ENCODE results near the gene FAM13A. TPM values are rescaled to one million over a fixed set of nuclear protein-coding genes. Genes with fewer than 3 reads are reported as not detected.

FAM13A gene
- total RNA-seq, 1 donor from 2014 or later = 32.2 TPM

GRCh38 chr4:88799900-88800299 lies 257.1 kb downstream of the FAM13A start:
- H3K4me3 ChIP-seq = no peak overlapping the region
- no peak overlapping the region for H3K27ac ChIP-seq
- no peaks in the 10 kb centered on the region for H3K4me1 ChIP-seq
- no peak for DNase-seq (ENCODE audit: extremely low spot score in 2 of 2)
- TF ChIP-seq POLR2A (IDR thresholded peaks at IDR 0.05) (no peak), POLR2AphosphoS5 (IDR thresholded peaks at IDR 0.05; ENCODE audit: insufficient read depth in 1 of 2, low read depth in 1 of 2) (no peak), CTCF (IDR thresholded peaks at IDR 0.05) (no peak)
- H3K9me3 ChIP-seq = no peaks in the 10 kb centered on the region
- no peaks in the 10 kb centered on the region for H3K27me3 ChIP-seq
- H3K36me3 ChIP-seq = no peaks in the 10 kb centered on the region
- intact Hi-C loops (cut with DNase I) = no loop called here

- intact Hi-C loops (cut with DNase I) = no loop called here
- H3K27ac ChIP-seq = no peak overlapping the region
Observed at GRCh38 chr4:88797725-88798124, 259.3 kb downstream of the FAM13A start.

GRCh38 chr4:88796545-88796944 lies 260.4 kb downstream of the FAM13A start:
- TF ChIP-seq CTCF (IDR thresholded peaks at IDR 0.05) = no peak
- no peak for TF ChIP-seq POLR2AphosphoS5 (IDR thresholded peaks at IDR 0.05; ENCODE audit: insufficient read depth in 1 of 2, low read depth in 1 of 2)
- TF ChIP-seq POLR2A (IDR thresholded peaks at IDR 0.05) = no peak
- H3K4me1 ChIP-seq = peaks cover 14% of the 10 kb centered on the region
- H3K9me3 ChIP-seq = no peaks in the 10 kb centered on the region

More at GRCh38 chr4:88797725-88798124, 259.3 kb downstream of the FAM13A start:
- H3K4me1 ChIP-seq = peaks cover 8% of the 10 kb centered on the region
- H3K4me3 ChIP-seq = no peak overlapping the region
- H3K27me3 ChIP-seq = no peaks in the 10 kb centered on the region
- no peak for DNase-seq (ENCODE audit: extremely low spot score in 2 of 2)
- TF ChIP-seq POLR2A (IDR thresholded peaks at IDR 0.05) (no peak), CTCF (IDR thresholded peaks at IDR 0.05) (no peak), POLR2AphosphoS5 (IDR thresholded peaks at IDR 0.05; ENCODE audit: insufficient read depth in 1 of 2, low read depth in 1 of 2) (no peak)
- no peaks in the 10 kb centered on the region for H3K9me3 ChIP-seq
- H3K36me3 ChIP-seq = no peaks in the 10 kb centered on the region

GRCh38 chr4:88794952-88795351 lies 262.0 kb downstream of the FAM13A start:
- Histone ChIP-seq H3K9me3 (no peaks in the 10 kb centered on the region), H3K27me3 (no peaks in the 10 kb centered on the region), H3K4me1 (peaks cover 14% of the 10 kb centered on the region), H3K36me3 (no peaks in the 10 kb centered on the region), H3K4me3 (no peak overlapping the region), H3K27ac (no peak overlapping the region)
- TF ChIP-seq CTCF (IDR thresholded peaks at IDR 0.05) (no peak), POLR2AphosphoS5 (IDR thresholded peaks at IDR 0.05; ENCODE audit: insufficient read depth in 1 of 2, low read depth in 1 of 2) (no peak), POLR2A (IDR thresholded peaks at IDR 0.05) (no peak)
- DNase-seq (ENCODE audit: extremely low spot score in 2 of 2) = no peak
- intact Hi-C loops (cut with DNase I) = no loop called here

More at GRCh38 chr4:88796545-88796944, 260.4 kb downstream of the FAM13A start:
- intact Hi-C loops (cut with DNase I) = no loop called here
- Histone ChIP-seq H3K4me3 (no peak overlapping the region), H3K36me3 (no peaks in the 10 kb centered on the region), H3K27ac (no peak overlapping the region), H3K27me3 (no peaks in the 10 kb centered on the region)
- DNase-seq (ENCODE audit: extremely low spot score in 2 of 2) = no peak

GRCh38 chr4:88794087-88794690 lies 262.8 kb downstream of the FAM13A start:
- no peak for DNase-seq (ENCODE audit: extremely low spot score in 2 of 2)
- Histone ChIP-seq H3K27me3 (no peaks in the 10 kb centered on the region), H3K27ac (no peak overlapping the region), H3K4me1 (peaks cover 14% of the 10 kb centered on the region), H3K36me3 (no peaks in the 10 kb centered on the region), H3K9me3 (no peaks in the 10 kb centered on the region), H3K4me3 (no peak overlapping the region)
- TF ChIP-seq POLR2AphosphoS5 (IDR thresholded peaks at IDR 0.05; ENCODE audit: insufficient read depth in 1 of 2, low read depth in 1 of 2) = no peak
- intact Hi-C loops (cut with DNase I) = no loop called here

Data from vagina (tissue), 2 donors.